Measurements from ENCODE around the gene USP11.

The USP11 gene

GRCh38 chrX:47293106-47293505 lies 60.3 kb downstream of the USP11 start:
- no peak for DNase-seq (ENCODE audit: low read depth)
- TF ChIP-seq CTCF (conservative IDR thresholded peaks at IDR 0.05; ENCODE audit: low read length) = no peak
- H3K4me3 ChIP-seq (ENCODE audit: low read length) = no peak overlapping the region

- no peak for TF ChIP-seq CTCF (conservative IDR thresholded peaks at IDR 0.05; ENCODE audit: low read length)
- no peak overlapping the region for H3K4me3 ChIP-seq (ENCODE audit: low read length)
- no peak for DNase-seq (ENCODE audit: low read depth)
Measured at GRCh38 chrX:47296766-47297365, 64.1 kb downstream of the USP11 start.

- H3K4me3 ChIP-seq (ENCODE audit: low read length) = no peak overlapping the region
- no peak for TF ChIP-seq CTCF (conservative IDR thresholded peaks at IDR 0.05; ENCODE audit: low read length)
- DNase-seq (ENCODE audit: low read depth) = no peak
Measured at GRCh38 chrX:47297874-47298273, 65.1 kb downstream of the USP11 start.

Data from AG10803 (cell line).